GM10847 (cell line): ENCODE measurements around the gene PKP4.

ENCODE experiments used
- POLR2A ChIP-seq: IDR thresholded peaks from 2 replicates; pipeline ENCODE4 v1.6.1; 2011; ENCODE audit not compliant: insufficient read length; ENCODE audit errors: extremely low read depth

PKP4 gene

GRCh38 chr2:158509928-158510797, 53.4 kb downstream of the PKP4 start:
- no peak for TF ChIP-seq POLR2A

DNA sequence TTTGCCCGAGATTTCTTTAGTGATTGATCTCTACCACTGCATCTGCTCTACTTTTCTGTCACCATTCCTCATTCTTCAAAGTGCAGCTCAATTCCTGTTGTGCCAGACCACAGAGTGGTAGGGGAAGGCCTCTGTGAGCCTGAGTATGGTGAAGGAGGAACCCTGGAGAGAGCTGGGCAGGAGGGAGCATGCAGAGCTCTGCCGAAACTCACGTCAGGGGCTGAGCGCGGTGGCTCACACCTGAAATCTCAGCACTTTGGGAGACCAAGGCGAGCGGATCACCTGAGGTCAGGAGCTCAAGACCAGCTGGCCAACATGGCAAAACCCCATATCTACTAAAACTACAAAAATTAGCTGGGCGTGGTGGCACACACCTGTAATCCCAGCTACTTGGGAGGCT, 54.1 kb downstream of the PKP4 start:
- no peak for TF ChIP-seq POLR2A

DNA sequence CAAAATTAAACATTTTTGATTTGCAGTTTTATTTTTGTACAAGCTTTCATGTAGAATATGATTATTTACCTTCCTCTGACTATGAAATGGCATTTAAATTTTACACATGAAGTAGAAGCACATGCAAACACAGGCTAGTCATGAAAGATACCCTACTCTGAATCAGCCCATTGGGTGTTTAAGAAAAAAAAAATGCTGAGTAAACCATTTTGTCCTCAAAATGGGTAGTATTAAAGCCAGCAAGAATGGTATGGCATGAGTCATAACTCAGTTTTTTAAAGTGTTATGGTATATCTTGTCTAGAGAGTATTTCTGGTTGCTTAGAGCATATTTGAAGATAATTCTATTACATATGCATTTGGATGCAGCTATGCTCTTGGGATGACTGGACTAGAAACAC, 55.0 kb downstream of the PKP4 start:
- TF ChIP-seq POLR2A = no peak

- no peak for TF ChIP-seq POLR2A
These were observed 55.6 kb downstream of the PKP4 start for GRCh38 chr2:158512323-158512722.

DNA sequence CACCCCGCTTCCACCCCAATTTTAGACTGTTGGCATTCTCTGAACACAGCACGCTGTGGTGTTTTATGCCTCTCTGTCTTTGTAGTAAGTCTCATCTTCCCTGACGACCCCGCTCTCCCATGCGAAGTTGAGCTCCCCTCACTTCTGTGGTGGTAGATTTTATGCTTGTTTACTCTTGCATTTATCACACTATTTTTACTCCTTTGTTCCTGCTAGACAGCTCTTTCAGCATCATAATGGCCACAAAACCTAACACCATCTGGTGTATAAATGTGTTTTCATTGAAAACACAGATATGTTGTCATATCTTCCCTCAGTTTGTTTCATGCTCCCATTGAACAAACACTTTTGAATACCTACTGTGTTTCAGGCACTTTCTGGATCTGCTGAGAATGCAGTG, 57.1 kb downstream of the PKP4 start:
- no peak for TF ChIP-seq POLR2A

GRCh38 chr2:158518084-158518483, 61.3 kb downstream of the PKP4 start:
- TF ChIP-seq POLR2A = no peak

DNA sequence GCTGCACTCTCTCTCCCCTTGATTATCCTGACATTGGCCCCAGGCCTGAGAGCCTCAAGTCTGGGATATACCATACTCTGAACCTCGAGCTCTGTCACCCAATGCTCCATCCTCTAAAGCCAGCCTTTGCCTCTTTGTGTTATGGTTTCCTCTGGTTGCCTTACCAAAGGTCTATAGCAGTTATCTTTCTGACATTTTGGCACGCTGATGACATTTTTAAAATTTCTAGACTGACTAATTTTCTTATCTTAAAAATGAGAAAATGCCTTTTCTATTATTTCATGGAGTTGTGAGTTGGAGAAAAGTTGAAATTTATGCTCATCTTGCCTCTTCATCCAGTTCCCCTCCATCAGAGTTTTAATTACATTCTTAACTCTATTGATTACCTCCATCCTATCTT, 62.7 kb downstream of the PKP4 start:
- no peak for TF ChIP-seq POLR2A

- no peak for TF ChIP-seq POLR2A
These were observed 72.9 kb downstream of the PKP4 start for GRCh38 chr2:158529379-158530259.

GRCh38 chr2:158530829-158531228, 74.1 kb downstream of the PKP4 start:
- no peak for TF ChIP-seq POLR2A

DNA sequence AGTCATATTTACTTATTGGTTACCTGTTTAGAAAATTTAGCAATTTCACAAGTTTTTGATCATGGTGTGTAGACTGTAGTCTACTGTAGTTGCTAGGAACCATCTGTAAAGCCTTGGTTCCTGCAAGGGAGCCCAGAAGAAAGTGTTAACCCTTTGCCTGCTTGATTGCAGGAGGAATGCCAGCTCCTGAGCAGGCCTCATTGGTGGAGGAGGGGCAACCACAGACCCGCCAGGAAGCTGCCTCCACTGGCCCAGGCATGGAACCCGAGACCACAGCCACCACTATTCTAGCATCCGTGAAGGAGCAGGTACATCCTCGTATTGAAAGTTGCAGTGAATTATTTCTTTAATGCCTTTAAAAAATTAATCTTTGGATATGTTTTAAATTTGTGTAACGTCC, 76.3 kb downstream of the PKP4 start:
- TF ChIP-seq POLR2A = no peak

DNA sequence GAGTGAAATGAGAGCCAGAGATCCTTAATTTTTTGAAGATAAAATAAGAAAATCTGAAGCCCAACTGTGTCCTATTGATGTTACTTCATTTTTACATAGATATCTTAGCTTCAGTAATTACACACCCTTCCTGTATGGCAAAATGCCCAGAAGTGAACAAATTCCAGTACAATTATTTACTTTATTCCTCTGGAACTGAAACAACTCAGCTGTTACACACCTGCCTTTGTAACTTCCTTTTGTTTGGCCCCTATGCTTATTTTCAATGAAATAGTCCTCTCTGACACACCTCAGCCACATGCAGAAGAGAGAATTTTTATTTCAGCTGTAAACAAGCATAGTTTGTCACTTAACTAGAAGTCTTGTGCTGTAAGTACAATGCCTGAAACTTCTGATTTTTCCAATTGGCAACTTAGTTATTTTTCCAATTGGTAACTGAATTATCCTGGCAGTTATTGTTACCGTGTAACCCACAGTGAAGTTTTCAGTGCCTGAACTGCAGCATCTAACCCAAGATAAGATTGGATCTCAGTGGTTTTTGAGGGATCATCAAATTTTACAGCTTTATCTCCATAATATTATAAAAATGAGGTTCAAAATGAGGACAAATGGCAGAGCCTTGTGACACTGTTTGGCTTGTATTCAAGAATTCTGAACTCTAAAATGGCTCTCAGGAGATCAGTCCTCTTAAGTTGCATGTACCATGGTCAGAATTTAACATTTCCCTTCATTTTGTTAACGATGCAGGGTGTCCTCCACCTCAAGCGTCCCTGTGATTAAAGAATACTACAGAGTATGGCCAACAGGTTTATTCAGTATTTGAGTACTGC, 82.6 kb downstream of the PKP4 start:
- no peak for TF ChIP-seq POLR2A

DNA sequence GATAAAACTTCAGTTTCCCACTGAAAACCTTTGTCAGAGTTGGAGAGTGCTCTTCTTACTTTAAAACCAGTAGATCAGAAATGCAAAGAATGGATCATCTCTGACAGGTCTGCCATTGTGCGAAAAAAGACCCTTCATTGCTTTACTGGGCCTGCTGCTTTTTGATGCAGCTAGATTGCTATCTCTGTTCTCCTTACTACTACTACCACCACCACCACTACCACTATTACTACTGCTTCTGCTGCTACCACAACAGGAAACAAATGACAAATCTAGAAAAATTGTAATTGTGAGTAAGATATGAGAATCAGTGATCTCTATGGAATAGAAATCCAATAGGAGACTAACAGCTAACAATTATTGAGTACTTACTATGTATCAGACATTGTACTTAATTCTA, 85.8 kb downstream of the PKP4 start:
- no peak for TF ChIP-seq POLR2A

DNA sequence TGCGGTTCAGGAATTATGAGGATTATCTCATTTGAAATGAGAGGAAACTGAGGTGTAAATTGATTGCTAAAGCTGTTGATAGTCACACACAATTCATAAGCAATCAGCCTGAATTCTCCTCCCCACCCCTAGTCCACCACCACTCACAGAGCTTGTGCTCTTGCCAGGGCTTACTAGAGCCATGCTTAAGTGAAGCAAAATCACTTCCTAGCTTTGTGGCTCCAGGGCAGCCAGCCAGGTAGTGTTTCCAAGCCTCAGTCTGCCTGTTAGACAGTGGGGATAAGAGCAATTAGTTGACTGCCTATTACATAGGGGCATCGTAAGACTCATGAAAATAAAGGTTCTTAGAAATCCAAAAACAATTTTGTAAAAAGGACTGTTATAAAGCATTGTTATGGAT, 87.2 kb downstream of the PKP4 start:
- no peak for TF ChIP-seq POLR2A

GRCh38 chr2:158544998-158545397, 88.2 kb downstream of the PKP4 start:
- no peak for TF ChIP-seq POLR2A

DNA sequence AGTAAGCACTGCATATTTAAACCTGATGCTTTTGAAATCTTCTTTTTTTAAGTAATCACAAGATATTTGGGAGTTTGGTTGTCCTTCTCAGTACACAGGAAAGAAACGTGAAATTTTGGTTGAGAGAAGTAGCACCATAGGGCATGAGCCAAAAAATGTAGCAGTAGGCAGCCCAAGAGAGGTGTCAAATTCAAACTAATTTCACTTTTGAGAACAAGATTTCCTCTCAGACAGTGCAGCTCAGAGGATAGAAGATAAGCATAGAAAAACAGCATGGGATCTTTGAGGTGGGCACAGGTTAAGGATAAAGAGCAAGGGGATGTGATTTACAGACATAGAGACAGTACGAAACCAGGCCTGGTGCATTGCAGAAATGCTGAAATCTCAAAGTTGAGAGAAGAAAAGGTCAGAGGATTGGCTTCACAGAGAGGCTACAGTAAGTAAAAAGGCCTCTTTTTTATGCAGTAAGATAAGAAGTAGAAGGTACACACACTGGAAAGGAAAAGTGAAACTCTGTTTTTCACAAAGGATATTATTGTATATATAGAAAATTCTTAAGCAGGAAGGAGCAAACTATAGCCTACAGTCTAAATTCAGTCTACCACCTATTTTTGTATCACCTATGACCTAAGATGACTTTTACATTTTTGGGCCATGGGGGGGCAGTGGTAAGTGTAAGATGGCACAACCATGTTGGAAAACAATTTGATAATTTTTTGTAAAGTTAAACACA, 89.8 kb downstream of the PKP4 start:
- TF ChIP-seq POLR2A = no peak
